Stimulated activated CD4-positive, alpha-beta T cell treated with anti-CD3 and anti-CD28 coated beads, Interleukin-12 subunit alpha, Interleukin-12 subunit beta, amount 100 ng/mL, for 48 hours (primary cell): Measurements from ENCODE around the gene KIF3B.
"Not testable (repeated sequence)": the region's sequence is repeated elsewhere in the genome, so short reads cannot be mapped to it uniquely, and the experiment has no call there.

Experiments used
- DNase-seq, 3 donors: peaks; one replicate each; pipeline ENCODE4 v3.0.0-alpha.2; 2020; ENCODE audit warnings: low read depth in 2 of 3, low spot score in 1 of 3

KIF3B gene

DNA sequence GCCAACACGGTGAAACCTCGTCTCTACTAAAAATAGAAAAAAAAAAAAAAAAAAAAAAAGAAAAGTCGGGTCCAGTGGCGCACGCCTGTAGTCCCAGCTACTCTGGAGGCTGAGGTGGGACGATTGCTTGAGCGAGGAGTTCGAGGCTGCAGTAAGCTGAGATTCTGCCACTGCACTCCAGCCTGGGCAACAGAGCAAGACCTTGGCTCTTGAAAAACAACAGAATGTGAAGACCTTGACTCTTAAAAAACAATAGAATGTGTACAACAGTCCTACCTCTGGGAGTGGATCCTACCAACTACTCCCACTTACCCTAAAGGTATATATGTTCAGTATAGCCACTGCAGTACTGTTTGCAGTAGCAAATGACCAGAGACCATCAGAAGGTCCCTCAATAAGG, 15.1 kb downstream of the KIF3B start:
- DNase-seq = no peak

DNA sequence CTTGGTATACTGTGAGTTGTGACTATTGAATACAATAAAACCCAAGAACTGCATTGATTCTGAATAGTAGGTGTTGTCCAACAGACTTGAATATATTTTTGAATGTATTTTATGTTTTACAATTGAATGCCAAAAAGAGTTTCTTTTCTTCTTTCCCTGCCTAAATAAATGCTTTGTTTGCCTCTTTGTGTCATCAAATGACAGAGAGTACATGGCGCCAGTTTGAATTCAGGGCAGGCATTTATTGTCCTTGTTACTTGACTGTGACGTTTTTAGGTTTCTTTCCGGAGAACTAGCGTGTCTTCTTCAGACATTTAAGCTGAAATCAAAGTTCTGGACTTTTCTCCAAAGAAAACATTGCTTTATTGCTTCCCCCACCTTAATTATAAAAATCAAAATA, 16.6 kb downstream of the KIF3B start:
- no peak for DNase-seq

DNA sequence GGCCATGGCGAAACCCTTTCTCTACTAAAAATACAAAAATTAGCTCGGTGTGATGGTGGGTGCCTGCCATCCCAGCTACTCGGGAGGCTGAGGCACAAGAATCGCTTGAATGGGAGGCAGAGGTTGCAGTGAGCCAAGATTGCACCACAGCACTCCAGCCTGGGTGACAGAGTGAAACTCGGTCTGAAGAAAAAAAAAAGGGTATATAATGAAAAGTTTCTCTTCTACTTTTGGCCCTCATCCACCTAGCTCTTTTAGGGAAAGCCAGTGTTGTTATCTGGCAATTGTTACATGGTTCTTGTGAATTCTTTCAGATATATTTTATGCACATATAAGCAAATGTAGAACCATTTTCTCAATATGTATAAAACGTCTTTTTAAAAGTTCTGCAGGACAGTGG, 19.0 kb downstream of the KIF3B start:
- DNase-seq = no peak

DNA sequence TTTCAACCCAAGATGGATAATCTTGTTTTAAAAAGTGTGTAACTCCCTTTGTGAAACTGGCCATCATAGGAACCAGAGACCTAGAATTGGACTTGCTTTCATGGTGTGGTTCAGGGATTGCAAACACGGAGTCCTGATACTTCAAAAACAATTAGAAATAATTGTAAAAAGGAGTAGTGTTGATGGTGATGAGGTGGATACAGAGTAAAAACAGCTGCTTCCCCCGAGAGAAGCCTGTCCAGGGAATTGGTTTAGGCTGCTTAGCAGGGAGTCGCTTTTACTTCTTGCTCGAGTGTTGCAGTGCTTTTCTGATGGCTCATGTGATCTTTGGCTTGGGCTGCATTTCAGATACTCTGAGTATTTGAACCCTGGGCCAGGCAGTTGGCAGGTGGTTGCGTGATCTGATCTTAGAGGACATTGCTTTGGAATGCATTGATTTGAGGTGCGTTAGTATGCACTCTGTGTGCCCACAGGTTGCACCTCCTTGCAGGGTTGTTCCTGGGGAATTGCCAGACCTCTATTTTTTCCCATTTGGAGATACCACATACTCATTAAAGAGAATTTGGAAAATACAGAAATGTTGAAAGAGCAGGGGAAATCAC, 19.5 kb downstream of the KIF3B start:
- DNase-seq = no peak

DNA sequence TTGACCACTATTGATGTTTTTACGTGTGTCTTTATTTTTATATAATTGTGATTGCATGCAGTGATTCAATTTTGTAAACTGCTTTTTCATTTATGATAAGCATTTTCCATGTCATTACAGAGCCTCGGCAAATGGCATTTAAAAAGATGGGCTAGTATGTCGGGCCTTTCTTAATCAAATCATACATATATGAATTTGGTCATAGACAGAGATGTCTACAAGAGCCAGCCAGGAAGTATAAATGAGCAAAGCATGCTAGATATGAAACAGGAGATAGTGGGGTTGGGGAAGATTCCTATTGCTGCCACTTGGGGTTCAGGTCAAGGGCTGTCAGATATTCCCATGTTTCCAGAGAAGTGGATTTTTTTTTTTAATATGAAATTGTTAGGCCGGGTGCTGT, 20.0 kb downstream of the KIF3B start:
- DNase-seq = no peak

DNA sequence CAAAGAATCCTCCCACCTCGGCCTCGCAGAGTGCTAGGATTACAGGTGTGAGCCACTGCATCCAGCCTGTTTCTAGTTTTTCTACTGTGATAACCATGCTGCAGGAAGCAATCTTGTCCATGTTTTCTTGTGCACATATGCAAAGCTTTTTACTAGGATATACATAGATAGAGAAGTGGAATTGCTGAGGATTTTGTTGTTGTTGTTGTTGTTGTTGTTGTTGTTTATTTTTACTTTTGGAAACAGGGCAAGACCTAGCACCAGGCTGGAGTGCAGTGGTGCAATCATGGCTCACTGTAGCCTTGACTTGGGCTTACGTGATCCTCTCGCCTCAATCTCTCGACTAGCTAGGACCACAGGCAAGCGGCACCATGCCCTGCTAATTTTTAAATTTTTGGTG, 23.2 kb downstream of the KIF3B start:
- DNase-seq = no peak

DNA sequence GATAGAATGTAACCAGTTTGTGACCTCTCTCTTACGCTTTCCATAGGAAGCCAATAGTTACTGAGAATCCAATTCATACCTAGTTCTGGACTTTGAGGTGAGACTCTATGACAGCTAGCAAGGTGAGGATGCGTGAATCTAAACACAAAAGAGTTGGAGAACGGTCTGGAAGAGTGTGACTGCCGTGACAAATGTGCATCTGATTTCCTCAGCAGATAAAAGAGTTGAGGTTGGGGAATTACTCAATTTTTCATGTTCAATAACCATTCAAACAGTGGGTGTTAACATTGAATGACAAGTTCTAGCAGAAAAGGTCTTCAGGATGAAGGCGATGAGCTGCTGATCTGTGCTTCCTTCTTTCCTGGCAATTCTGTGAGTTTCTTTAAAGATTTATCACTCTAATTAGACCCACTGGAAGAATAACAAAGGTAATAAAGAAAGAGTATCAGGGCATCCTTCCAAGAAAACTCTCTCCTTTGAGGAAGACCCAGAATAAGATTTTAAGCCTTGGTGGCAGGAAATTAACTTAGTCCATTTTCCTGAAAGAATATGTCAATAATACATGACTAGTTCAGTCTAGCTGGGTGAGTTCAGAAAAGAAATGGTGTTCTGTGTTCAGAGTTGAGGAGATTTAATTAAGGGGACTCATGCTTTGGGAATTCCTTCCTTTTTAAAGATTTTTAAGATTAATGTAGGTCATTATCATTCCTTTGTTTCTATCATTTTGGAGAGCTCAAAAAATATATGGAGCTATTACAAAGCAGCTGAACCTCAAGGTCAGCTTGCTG, 24.5 kb downstream of the KIF3B start:
- DNase-seq = no peak

DNA sequence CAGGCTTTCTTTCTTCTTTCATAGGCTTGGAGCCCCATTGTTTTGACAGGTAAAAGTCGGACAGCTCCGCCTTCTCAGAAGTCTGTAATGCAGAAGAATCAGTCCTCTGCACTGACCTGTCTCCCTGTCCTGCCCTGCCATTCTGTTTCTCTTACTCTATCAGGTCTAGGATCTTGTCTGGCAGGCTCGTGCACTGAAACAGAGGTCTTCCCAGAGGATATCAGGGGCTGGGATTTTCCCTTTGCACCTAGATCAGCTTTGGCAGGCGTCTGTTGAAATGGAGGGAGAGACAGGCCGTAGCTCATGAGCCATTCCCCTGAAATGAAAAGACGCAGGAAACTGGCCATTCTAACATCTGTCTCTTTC, 25.0 kb downstream of the KIF3B start:
- DNase-seq = no peak

DNA sequence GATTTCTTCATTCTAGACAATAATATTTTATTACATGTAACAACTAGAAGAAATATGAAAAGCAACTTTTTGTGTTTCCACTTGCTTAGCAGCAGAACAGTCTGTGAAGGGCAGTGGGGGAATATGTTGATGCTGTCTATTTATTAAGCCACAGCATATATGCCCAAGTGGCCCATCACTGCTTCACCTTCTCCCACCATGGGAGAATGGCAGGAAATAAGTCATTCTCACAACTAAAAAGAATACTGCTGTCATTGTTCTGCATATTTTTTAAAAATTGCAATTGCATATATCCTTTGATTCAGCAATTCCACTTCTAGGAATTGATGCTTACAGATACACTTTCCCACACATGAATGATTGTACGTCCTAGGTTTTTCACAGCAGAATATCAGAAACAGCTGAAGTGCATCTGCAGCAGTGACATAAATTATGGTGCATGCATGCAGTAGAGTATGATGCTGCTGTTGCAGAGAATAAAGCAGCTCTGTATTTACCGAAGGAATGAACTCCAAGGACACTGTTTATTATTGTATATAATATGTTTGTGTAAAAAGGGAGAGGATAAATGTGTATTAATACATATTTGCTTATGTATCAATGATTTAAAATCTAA, 26.8 kb downstream of the KIF3B start:
- DNase-seq = no peak

DNA sequence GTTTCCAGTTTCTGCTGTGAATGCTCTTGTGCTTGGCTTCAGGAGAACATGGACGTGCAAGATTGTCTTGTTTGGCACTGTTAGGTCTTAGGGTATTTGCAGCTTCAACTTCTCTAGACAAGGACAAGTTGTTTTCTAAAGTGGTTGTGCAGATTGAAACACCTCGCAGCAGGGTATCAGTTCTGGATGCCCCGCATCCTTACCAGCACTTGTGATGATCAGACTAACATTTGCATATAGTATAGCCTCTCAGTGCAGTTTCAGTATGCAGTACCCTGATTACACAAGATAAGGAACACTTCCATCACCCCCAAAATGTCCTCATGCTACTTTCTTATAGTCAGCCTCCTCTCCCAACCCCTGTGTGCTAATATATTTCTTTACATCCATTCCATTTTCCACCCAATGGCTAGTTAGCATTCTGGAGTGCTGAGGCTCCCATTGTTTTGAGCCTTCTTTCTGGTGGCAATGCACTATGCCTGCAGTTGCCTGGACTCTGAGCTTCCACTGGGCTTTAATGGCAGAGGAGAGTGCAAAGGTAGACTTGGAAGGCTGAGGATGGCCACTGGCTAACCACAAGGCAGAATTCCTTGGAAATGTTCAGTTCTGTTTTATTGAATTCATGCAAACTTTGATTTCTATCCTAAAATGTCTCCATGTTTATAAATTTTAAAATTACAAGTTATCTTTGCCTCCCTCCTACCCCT, 35.4 kb downstream of the KIF3B start:
- no peak for DNase-seq

DNA sequence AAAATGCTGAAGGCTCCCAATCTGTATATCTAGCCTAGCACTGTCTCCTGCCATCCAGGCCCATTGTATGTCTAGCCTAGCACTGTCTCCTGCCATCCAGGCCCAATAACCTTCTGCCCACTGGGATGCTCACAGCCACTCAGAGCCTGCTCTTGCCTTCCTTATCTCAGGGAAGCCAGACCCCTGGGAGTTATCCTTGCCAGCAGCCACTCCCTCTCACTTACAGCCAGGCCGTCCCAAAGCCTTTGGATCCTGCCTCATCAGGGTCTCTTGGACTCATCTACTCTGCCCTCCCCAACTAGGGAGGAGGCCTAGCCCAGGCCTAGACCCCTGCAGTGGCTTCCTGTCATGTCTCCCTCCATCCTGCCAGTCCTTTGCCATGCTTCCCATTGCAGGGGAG, 37.3 kb downstream of the KIF3B start:
- DNase-seq = no peak

DNA sequence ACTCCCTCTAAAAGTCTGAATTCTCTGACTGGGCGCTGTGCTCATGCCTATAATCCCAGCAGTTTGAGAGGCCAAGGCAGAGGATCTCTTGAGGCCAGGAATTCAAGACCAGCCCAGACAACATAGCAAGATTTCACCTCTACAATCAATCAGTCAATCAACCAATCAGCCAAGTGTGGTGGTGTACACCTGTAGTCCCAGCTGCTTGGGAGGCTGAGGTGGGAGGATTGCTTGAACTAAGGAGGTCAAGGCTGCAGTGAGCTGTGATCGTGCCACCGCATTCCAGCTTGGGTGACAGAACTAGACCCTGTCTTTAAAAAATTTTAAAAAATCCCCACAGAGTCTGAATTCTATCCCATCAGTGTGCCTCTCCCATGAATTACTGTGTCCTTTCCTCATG, 37.9 kb downstream of the KIF3B start:
- DNase-seq = no peak

DNA sequence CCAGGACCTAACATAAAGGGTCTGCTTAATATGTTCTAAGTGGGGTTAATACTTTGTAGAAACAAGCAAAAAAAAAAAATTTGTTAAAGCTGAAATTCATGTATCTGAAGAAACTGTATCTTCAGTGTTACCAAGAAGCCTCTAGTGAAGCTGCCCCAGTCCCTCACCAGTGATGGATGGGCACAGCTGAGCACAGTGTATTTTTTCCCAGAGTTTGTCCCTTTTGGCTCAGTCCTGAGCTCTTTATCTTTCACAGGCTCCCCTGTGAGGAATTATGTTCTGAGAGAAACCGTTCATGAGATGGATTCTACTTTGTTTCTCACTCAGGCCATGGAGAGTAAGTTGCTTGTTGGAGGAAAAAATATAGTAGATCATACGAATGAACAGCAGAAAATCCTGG, 38.4 kb downstream of the KIF3B start:
- DNase-seq = no peak

DNA sequence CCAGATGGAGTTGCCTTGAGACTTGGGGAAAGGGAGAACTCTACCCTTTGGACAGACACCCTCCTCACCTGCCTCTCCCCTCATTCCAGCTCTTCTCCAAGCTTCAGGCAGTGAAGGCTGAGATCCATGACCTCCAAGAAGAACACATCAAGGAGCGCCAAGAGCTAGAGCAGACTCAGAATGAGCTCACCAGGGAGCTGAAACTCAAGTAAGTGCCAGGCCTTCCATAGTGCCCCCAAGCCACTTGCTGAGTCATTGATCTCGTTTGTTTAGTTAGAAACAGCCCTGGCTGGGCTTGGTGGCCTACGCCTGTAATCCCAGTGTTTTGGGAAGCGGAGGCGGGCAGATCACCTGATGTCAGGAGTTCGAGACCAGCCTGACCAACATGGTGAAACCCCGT, 39.2 kb downstream of the KIF3B start:
- no peak for DNase-seq

DNA sequence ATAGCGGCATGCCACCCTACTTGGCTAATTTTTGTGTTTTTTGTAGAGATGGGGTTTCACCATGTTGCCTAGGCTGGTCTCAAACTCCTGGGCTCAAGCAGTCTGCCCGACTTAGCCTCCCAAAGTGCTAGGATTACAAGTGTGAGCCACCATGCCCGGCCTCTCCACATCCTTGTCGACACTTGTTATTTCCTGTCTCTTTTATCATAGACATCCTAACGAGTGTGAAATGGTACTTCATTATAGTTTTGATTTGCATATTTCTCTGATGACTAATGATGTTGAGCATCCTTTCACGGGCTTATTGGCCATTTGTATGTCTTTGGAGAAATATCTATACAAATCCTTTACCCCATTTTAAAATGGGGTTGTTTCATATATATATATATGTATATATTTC, 41.6 kb downstream of the KIF3B start:
- no peak for DNase-seq

DNA sequence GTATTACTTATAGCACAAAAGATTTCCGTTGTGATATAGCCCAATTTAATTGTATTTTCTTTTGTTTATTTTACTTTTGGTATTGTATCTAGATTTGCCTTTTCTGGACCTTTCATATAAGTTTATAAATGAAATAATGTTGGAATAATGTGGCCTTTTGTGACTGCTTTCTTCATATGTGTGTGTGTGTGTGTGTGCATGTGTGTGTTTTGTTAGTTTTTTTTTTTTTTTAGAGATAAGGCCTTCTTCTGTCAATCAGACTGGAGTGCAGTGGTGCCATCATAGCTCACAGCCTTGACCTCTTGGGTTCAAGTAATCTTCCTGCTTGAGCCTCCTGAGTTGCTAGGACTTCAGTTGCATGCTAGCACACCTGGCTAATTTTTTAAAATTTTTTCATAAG, 42.9 kb downstream of the KIF3B start:
- DNase-seq = no peak

DNA sequence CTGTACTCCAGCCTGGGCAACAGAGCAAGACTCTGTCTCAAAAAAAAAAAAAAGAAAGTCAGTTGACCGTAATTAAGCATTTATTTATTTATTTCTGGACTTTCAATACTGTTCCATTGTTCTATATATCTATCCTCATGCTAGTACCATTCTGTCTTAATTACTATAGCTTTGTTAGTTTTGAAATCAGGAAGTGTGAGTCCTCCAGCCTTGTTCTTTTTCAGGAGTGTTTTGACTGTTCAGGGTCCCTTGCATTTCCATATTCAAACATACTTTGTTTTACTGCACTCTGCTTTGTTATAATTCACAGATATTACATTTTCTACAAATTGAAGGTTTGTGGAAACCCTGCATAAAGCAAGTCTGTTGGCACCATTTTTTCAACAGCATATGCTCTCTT, 43.9 kb downstream of the KIF3B start:
- no peak for DNase-seq

DNA sequence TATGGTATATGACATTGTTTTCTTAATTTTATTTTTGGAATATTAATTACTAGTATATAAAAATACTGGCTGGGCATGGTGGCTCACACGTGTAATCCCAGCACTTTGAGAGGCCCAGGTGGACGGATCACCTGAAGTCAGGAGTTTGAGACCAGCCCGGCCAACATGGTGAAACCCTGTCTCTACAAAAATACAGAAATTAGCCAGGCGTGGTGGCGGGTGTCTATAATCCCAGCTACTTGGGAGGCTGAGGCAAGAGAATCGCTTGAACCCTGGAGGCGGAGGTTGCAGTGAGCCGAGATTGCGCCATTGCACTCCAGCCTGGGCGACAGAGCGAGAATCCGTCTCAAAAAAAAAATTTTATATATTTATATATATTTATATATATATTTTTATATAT, 44.8 kb downstream of the KIF3B start:
- not testable (repeated sequence) for DNase-seq

DNA sequence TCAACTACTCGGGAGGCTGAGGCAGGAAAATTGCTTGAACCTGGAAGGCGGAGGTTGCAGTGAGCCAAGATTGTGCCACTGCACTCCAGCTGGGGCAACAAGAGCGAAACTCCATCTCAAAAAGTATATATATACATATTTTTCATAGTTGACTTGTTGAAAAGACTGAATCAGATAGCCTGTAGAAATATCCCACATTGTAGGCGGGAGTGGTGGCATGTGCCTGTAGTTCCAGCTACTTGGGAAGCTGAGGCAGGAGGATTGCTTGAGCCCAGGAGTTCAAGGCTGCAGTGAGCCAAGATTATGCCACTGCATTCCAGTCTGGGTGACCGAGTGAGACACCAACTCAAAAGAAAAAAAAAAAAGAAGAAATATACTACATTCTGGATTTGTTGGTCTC, 46.3 kb downstream of the KIF3B start:
- not testable (repeated sequence) for DNase-seq

DNA sequence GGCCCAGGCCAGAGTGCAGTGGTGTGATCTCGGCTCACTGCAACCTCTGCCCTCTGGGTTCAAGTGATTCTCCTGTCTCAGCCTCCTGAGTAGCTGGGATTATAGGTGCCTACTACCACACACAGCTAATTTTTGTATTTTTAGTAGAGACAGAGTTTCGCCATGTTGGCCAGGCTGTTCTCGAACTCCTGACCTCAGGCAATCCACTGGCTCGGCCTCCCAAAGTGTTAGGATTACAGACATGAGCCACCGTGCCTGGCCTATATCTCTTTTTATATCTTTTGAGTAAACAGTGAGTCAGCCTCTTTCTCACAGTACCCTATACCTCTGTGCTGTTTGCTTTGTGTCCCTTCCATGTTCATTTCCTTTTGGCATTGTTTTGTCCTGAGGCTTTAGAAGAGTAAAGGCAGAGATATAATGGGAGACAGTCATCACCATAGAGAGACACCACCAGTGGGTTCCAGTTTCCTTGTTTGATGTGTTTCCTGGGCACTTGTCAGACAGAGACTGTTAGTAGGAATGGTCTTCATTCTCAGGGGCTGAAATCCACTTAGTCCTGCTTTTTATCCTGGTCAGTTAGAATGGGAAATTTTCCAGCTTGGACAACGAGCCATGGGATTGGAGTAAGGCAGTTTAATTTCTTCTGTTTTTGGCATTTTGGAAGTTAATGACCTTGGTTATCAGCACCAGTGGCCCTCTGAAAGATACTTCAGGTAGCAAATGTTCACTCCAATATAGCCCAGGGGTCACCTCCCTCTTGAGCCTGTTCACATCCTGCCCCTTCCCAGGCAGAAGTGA, 48.5 kb downstream of the KIF3B start:
- DNase-seq = no peak

DNA sequence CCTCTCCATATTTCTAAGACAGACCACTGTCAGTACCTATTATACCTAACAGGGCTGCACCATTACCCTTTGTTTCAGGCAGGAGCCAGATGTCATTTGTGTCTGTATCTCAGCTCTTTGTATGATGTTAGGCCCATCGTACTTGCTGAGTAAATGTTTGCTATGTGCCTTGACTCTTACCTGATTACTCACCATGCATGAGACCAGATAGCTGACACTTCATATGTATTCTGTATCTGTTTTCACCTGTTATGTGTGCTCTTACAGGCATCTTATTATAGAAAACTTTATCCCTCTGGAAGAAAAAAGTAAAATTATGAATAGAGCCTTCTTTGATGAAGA, 49.0 kb downstream of the KIF3B start:
- no peak for DNase-seq
